SK-N-SH (cell line): Measurements from ENCODE around the gene TBC1D19. TPM values are rescaled to one million over a fixed set of nuclear protein-coding genes. Genes with fewer than 3 reads are reported as not detected.

ENCODE experiments used
- CTCF ChIA-PET: fragments of 300-600, 350-600 bp; formaldehyde crosslinking; extraction: SDS; loops from one replicate; lab custom pipeline; 2021; lab: Yijun Ruan, JAX
- POLR2A ChIA-PET: fragments of 350-600 bp; sonication (Branson Sonifier 250); formaldehyde crosslinking; extraction: SDS; loops from one replicate; lab custom pipeline; 2020; ENCODE audit warnings: antibody characterized with exemption, inconsistent platforms; lab: Yijun Ruan, JAX
- DNase-seq: peaks from one replicate; pipeline ENCODE4 v3.0.0; 2012
- H2AFZ ChIP-seq: fragments of 200-600 bp; sonication (generic); 2 replicates; pipeline ENCODE4 v1.8.1; 2016; ENCODE audit warnings: antibody characterized with exemption, mild to moderate bottlenecking, low read depth
- H3F3A ChIP-seq: fragments of 200-600 bp; sonication (generic); replicated peaks from 2 replicates; pipeline ENCODE3; 2016; ENCODE audit warnings: antibody characterized with exemption, mild to moderate bottlenecking; ENCODE audit not compliant: insufficient read depth
- H3K27ac ChIP-seq, 2 experiments: fragments of 200-500 bp in 1 of 2; fragments of 200-600 bp in 1 of 2; sonication (Bioruptor generic) in 1 of 2; sonication (generic), shearing (Covaris generic) in 1 of 2; 2 replicates each; pipeline versions ENCODE4 v1.5.1 to v1.6.1; 2014 to 2016; ENCODE audit warnings: low read depth in 2 of 2, inconsistent platforms in 1 of 2, low read length in 1 of 2, mild to moderate bottlenecking in 1 of 2, mixed read lengths in 1 of 2
- H3K27me3 ChIP-seq: fragments of 200-600 bp; sonication (generic), shearing (Covaris generic); 2 replicates; pipeline ENCODE4 v1.6.1; 2016; ENCODE audit warnings: mixed run types; ENCODE audit not compliant: insufficient read depth
- H3K36me3 ChIP-seq, 2 experiments: fragments of 200-500 bp in 1 of 2; fragments of 200-600 bp in 1 of 2; sonication (Bioruptor generic) in 1 of 2; sonication (generic) in 1 of 2; replicated peaks in 1 of 2; 2 replicates each; pipeline versions ENCODE3 to v1.5.1; 2014 to 2016; ENCODE audit warnings: low read length in 1 of 2, mild to moderate bottlenecking in 1 of 2; ENCODE audit not compliant: insufficient read depth in 2 of 2, control insufficient read depth in 1 of 2
- H3K4me1 ChIP-seq, 2 experiments: fragments of 200-500 bp in 1 of 2; fragments of 200-600 bp in 1 of 2; sonication (Bioruptor generic) in 1 of 2; sonication (generic), shearing (Covaris generic) in 1 of 2; 2 replicates each; pipeline versions ENCODE4 v1.5.1 to v1.6.1; 2014 to 2016; ENCODE audit warnings: low read depth in 1 of 2, low read length in 1 of 2, mixed run types in 1 of 2; ENCODE audit not compliant: insufficient read depth in 2 of 2, control insufficient read depth in 1 of 2
- H3K4me2 ChIP-seq: fragments of 200-600 bp; sonication (generic), shearing (Covaris generic); 2 replicates; pipeline ENCODE4 v1.6.1; 2017; ENCODE audit warnings: mixed run types
- H3K4me3 ChIP-seq, 2 experiments: fragments of 200-500 bp in 1 of 2; fragments of 200-600 bp in 1 of 2; sonication (Bioruptor generic) in 1 of 2; sonication (generic), shearing (Covaris generic) in 1 of 2; 2 replicates each; pipeline versions ENCODE4 v1.5.1 to v1.8.1; 2014 to 2016; ENCODE audit warnings: low read depth in 2 of 2, inconsistent platforms in 1 of 2, low read length in 1 of 2, mild to moderate bottlenecking in 1 of 2, mixed read lengths in 1 of 2, moderate library complexity in 1 of 2
- H3K79me2 ChIP-seq: fragments of 200-600 bp; sonication (generic); 2 replicates; pipeline ENCODE4 v1.8.1; 2017; ENCODE audit warnings: mild to moderate bottlenecking; ENCODE audit not compliant: insufficient read depth
- H3K9ac ChIP-seq: fragments of 200-600 bp; sonication (generic); 2 replicates; pipeline ENCODE4 v1.6.1; 2017; ENCODE audit warnings: mixed run types
- H3K9me2 ChIP-seq: fragments of 200-600 bp; sonication (generic); 2 replicates; pipeline ENCODE4 v1.6.1; 2017; ENCODE audit warnings: mixed run types
- H3K9me3 ChIP-seq: fragments of 200-600 bp; sonication (generic); 2 replicates; pipeline ENCODE4 v1.6.1; 2017; ENCODE audit warnings: mixed run types, mild to moderate bottlenecking, moderate library complexity
- H4K20me1 ChIP-seq: fragments of 200-600 bp; sonication (generic); 2 replicates; pipeline ENCODE4 v1.6.1; 2017; ENCODE audit warnings: mild to moderate bottlenecking, mixed run types; ENCODE audit not compliant: insufficient read depth
- ELF1 ChIP-seq: IDR thresholded peaks from 2 replicates; pipeline ENCODE4 v1.4.0; 2012
- FOXJ3 ChIP-seq: sonication (generic); formaldehyde crosslinking; IDR thresholded peaks from 2 replicates; pipeline ENCODE4 v1.5.1; 2020; ENCODE audit warnings: mild to moderate bottlenecking, missing genetic modification reagents
- MAX ChIP-seq: IDR thresholded peaks from 2 replicates; pipeline ENCODE4 v1.4.0; 2012; ENCODE audit warnings: low read depth
- MEF2A ChIP-seq: IDR thresholded peaks from 2 replicates; pipeline ENCODE4 v1.4.0; 2012; ENCODE audit warnings: low read depth, borderline replicate concordance
- MXI1 ChIP-seq: IDR thresholded peaks from 2 replicates; pipeline ENCODE4 v1.6.1; 2012; ENCODE audit warnings: mild to moderate bottlenecking, low read depth, low read length, improper control_type of control experiment
- NFIC ChIP-seq: IDR thresholded peaks from 2 replicates; pipeline ENCODE4 v1.4.0; 2012; ENCODE audit warnings: borderline replicate concordance
- PBX3 ChIP-seq: IDR thresholded peaks from 2 replicates; pipeline ENCODE4; 2012
- RAD21 ChIP-seq: IDR thresholded peaks from 2 replicates; pipeline ENCODE4 v1.6.1; 2012; ENCODE audit warnings: mild to moderate bottlenecking, low read length
- RXRA ChIP-seq: IDR thresholded peaks from 2 replicates; pipeline ENCODE4 v1.4.0; 2012; ENCODE audit warnings: low read depth, mild to moderate bottlenecking, borderline replicate concordance
- SMC3 ChIP-seq: IDR thresholded peaks from 2 replicates; pipeline ENCODE4 v1.6.1; 2012; ENCODE audit warnings: low read depth, low read length, improper control_type of control experiment
- TAF1 ChIP-seq: IDR thresholded peaks from 2 replicates; pipeline ENCODE4 v1.6.1; 2012; ENCODE audit warnings: low read depth, mild to moderate bottlenecking, low read length, moderate library complexity, borderline replicate concordance
- USF1 ChIP-seq: IDR thresholded peaks from 2 replicates; pipeline ENCODE4 v1.4.0; 2012; ENCODE audit warnings: low read depth, borderline replicate concordance
- ZBTB33 ChIP-seq: IDR thresholded peaks from 2 replicates; pipeline ENCODE4 v1.4.0; 2012; ENCODE audit warnings: low read depth, borderline replicate concordance
- polyA plus RNA-seq, 3 experiments: library from polyadenylated mRNA; depleted of rRNA; stranded (reverse); fragments of >200 nt; gene quantifications; 2 replicates each; pipeline ENCODE4 v1.2.3, GENCODE V29; 2012
- TF ChIP-seq, protein P1 (sequence below): fragments of 200-600 bp; sonication (generic); IDR thresholded peaks from 2 replicates; pipeline ENCODE4 v1.6.1; 2017; ENCODE audit warnings: antibody characterized with exemption, mild to moderate bottlenecking, moderate library complexity

The TBC1D19 gene
- polyA plus RNA-seq, 1 of the 3 experiments (the other 2 are of a cell fraction): 4.2 TPM

GRCh38 chr4:26619784-26620183 is 35.9 kb downstream of the TBC1D19 start:
- H4K20me1 ChIP-seq: no peaks in the 10 kb centered on the region
- H3K4me1 ChIP-seq: no peaks in the 10 kb centered on the region; a peak in 1 of 4 replicates
- no peaks in the 10 kb centered on the region for H3K79me2 ChIP-seq
- H3K9ac ChIP-seq: no peak overlapping the region
- H3K4me3 ChIP-seq: no peak overlapping the region
- no peaks in the 10 kb centered on the region for H3F3A ChIP-seq
- no peak overlapping the region for H2AFZ ChIP-seq
- no peaks in the 10 kb centered on the region for H3K9me2 ChIP-seq
- TF ChIP-seq USF1 (no peak), ZBTB33 (no peak), TAF1 (no peak), FOXJ3 (CRISPR knock-in tag) (no peak), PBX3 (no peak), MXI1 (no peak), NFIC (no peak), SMC3 (no peak), RAD21 (no peak), ELF1 (no peak), MAX (no peak), MEF2A (no peak), RXRA (no peak)
- TF ChIP-seq, protein P1, sequence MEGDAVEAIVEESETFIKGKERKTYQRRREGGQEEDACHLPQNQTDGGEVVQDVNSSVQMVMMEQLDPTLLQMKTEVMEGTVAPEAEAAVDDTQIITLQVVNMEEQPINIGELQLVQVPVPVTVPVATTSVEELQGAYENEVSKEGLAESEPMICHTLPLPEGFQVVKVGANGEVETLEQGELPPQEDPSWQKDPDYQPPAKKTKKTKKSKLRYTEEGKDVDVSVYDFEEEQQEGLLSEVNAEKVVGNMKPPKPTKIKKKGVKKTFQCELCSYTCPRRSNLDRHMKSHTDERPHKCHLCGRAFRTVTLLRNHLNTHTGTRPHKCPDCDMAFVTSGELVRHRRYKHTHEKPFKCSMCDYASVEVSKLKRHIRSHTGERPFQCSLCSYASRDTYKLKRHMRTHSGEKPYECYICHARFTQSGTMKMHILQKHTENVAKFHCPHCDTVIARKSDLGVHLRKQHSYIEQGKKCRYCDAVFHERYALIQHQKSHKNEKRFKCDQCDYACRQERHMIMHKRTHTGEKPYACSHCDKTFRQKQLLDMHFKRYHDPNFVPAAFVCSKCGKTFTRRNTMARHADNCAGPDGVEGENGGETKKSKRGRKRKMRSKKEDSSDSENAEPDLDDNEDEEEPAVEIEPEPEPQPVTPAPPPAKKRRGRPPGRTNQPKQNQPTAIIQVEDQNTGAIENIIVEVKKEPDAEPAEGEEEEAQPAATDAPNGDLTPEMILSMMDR: no peak
- TF ChIP-seq, all 33 proteins: peak for 0
- peaks cover 11% of the 10 kb centered on the region in 2 experiments for H3K36me3 ChIP-seq
- no peak for DNase-seq
- no peak overlapping the region for H3K4me2 ChIP-seq
- H3K9me3 ChIP-seq: no peaks in the 10 kb centered on the region
- no peaks in the 10 kb centered on the region for H3K27me3 ChIP-seq
- ChIA-PET POLR2A (no interaction called here), CTCF (no interaction called here)
- H3K27ac ChIP-seq: no peak overlapping the region
